ENCODE results near the gene LRRC15.

Gene LRRC15

GRCh38 chr3:194377708-194378107 lies 8.2 kb upstream of the LRRC15 start:
- CTCF ChIA-PET: no interaction called here
- TF ChIP-seq BHLHE40 (IDR thresholded peaks at IDR 0.05; ENCODE audit: borderline replicate concordance) (no peak), HDGF (IDR thresholded peaks at IDR 0.05; ENCODE audit: borderline replicate concordance) (no peak), NFRKB (IDR thresholded peaks at IDR 0.05) (no peak), PKNOX1 (IDR thresholded peaks at IDR 0.05) (no peak), L3MBTL2 (conservative IDR thresholded peaks at IDR 0.05) (no peak), FOXM1 (IDR thresholded peaks at IDR 0.05; ENCODE audit: borderline replicate concordance) (no peak), LEF1 (IDR thresholded peaks at IDR 0.05; ENCODE audit: borderline replicate concordance) (no peak), TARDBP (IDR thresholded peaks at IDR 0.05) (no peak), ZNF384 (IDR thresholded peaks at IDR 0.05) (no peak), SP1 (IDR thresholded peaks at IDR 0.05) (no peak), CTBP1 (IDR thresholded peaks at IDR 0.05; ENCODE audit: borderline replicate concordance) (no peak), SUZ12 (IDR thresholded peaks at IDR 0.05) (no peak), FOXA1 (IDR thresholded peaks at IDR 0.05) (no peak), ELF4 (IDR thresholded peaks at IDR 0.05) (no peak), FOXK2 (IDR thresholded peaks at IDR 0.05) (no peak), ARNT (IDR thresholded peaks at IDR 0.05) (no peak)
- no peak for DNase-seq (ENCODE audit: extremely low spot score)
- POLR2A ChIA-PET: no interaction called here

- no peak for DNase-seq (ENCODE audit: extremely low spot score)
- ChIA-PET POLR2A (no interaction called here), CTCF (no interaction called here)
- TF ChIP-seq ELF4 (IDR thresholded peaks at IDR 0.05) (no peak), ZNF384 (IDR thresholded peaks at IDR 0.05) (no peak), FOXK2 (IDR thresholded peaks at IDR 0.05) (no peak), NFRKB (IDR thresholded peaks at IDR 0.05) (no peak), LEF1 (IDR thresholded peaks at IDR 0.05; ENCODE audit: borderline replicate concordance) (no peak), CTBP1 (IDR thresholded peaks at IDR 0.05; ENCODE audit: borderline replicate concordance) (no peak), FOXM1 (IDR thresholded peaks at IDR 0.05; ENCODE audit: borderline replicate concordance) (no peak), HDGF (IDR thresholded peaks at IDR 0.05; ENCODE audit: borderline replicate concordance) (no peak)
These were observed 6.7 kb upstream of the LRRC15 start for GRCh38 chr3:194376241-194376560.

- CTCF ChIA-PET: interaction anchor here (0.6 to 1.3 kb wide), 2 partner anchors 219 to 244 kb away, joined by 3 to 4 read pairs; no protein-coding TSS in a partner anchor
- TF ChIP-seq LEF1 (IDR thresholded peaks at IDR 0.05; ENCODE audit: borderline replicate concordance): no peak
- no peak for TF ChIP-seq ELF4 (IDR thresholded peaks at IDR 0.05)
- no peak for TF ChIP-seq SUZ12 (IDR thresholded peaks at IDR 0.05)
- no peak for TF ChIP-seq CTBP1 (IDR thresholded peaks at IDR 0.05; ENCODE audit: borderline replicate concordance)
- no peak for DNase-seq (ENCODE audit: extremely low spot score)
- POLR2A ChIA-PET: no interaction called here
These were observed 6.1 kb upstream of the LRRC15 start for GRCh38 chr3:194375473-194376240.

GRCh38 chr3:194374935-194375334 lies 5.4 kb upstream of the LRRC15 start:
- POLR2A ChIA-PET: no interaction called here
- TF ChIP-seq FOXA1 (IDR thresholded peaks at IDR 0.05) (no peak), NFRKB (IDR thresholded peaks at IDR 0.05) (no peak), ZNF384 (IDR thresholded peaks at IDR 0.05) (no peak), SP1 (IDR thresholded peaks at IDR 0.05) (no peak)
- DNase-seq (ENCODE audit: extremely low spot score): no peak
- CTCF ChIA-PET: interaction anchor here (1.3 kb wide), 1 partner anchor 220 kb away, joined by 4 read pairs; no protein-coding TSS in a partner anchor

GRCh38 chr3:194373899-194374298 lies 4.4 kb upstream of the LRRC15 start:
- POLR2A ChIA-PET: no interaction called here
- CTCF ChIA-PET: interaction anchor here (0.6 kb wide), 1 partner anchor 288 kb away, joined by 3 read pairs; no protein-coding TSS in a partner anchor
- DNase-seq (ENCODE audit: extremely low spot score): no peak
- no peak for TF ChIP-seq SP1 (IDR thresholded peaks at IDR 0.05)
- no peak for TF ChIP-seq NFRKB (IDR thresholded peaks at IDR 0.05)
- TF ChIP-seq FOXM1 (IDR thresholded peaks at IDR 0.05; ENCODE audit: borderline replicate concordance): no peak
- TF ChIP-seq ZNF384 (IDR thresholded peaks at IDR 0.05): no peak
- no peak for TF ChIP-seq LEF1 (IDR thresholded peaks at IDR 0.05; ENCODE audit: borderline replicate concordance)
- TF ChIP-seq ELF4 (IDR thresholded peaks at IDR 0.05): no peak
- no peak for TF ChIP-seq ARNT (IDR thresholded peaks at IDR 0.05)
- no peak for TF ChIP-seq SUZ12 (IDR thresholded peaks at IDR 0.05)
- no peak for TF ChIP-seq FOXA1 (IDR thresholded peaks at IDR 0.05)
- TF ChIP-seq PKNOX1 (IDR thresholded peaks at IDR 0.05): no peak
- no peak for TF ChIP-seq HDGF (IDR thresholded peaks at IDR 0.05; ENCODE audit: borderline replicate concordance)
- TF ChIP-seq CTBP1 (IDR thresholded peaks at IDR 0.05; ENCODE audit: borderline replicate concordance): no peak
- TF ChIP-seq BHLHE40 (IDR thresholded peaks at IDR 0.05; ENCODE audit: borderline replicate concordance): no peak
- TF ChIP-seq FOXK2 (IDR thresholded peaks at IDR 0.05): no peak
- no peak for TF ChIP-seq TARDBP (IDR thresholded peaks at IDR 0.05)
- no peak for TF ChIP-seq L3MBTL2 (conservative IDR thresholded peaks at IDR 0.05)

- no peak for TF ChIP-seq L3MBTL2 (conservative IDR thresholded peaks at IDR 0.05)
- TF ChIP-seq FOXM1 (IDR thresholded peaks at IDR 0.05; ENCODE audit: borderline replicate concordance): no peak
- TF ChIP-seq ARNT (IDR thresholded peaks at IDR 0.05): no peak
- TF ChIP-seq BHLHE40 (IDR thresholded peaks at IDR 0.05; ENCODE audit: borderline replicate concordance): no peak
- CTCF ChIA-PET: no interaction called here
- no peak for DNase-seq (ENCODE audit: extremely low spot score)
- POLR2A ChIA-PET: no interaction called here
These were observed 3.5 kb upstream of the LRRC15 start for GRCh38 chr3:194373028-194373427.

GRCh38 chr3:194370753-194371152 lies 1.2 kb upstream of the LRRC15 start:
- POLR2A ChIA-PET: no interaction called here
- no peak for DNase-seq (ENCODE audit: extremely low spot score)
- TF ChIP-seq SUZ12 (IDR thresholded peaks at IDR 0.05): no peak
- no peak for TF ChIP-seq SP1 (IDR thresholded peaks at IDR 0.05)
- no peak for TF ChIP-seq LEF1 (IDR thresholded peaks at IDR 0.05; ENCODE audit: borderline replicate concordance)
- CTCF ChIA-PET: no interaction called here

Measured in HEK293T (cell line).